KOPT-K1 (cell line): Measurements from ENCODE around the gene JMJD4.

Source experiments
- H3K27ac ChIP-seq: fragments of 200-600 bp; sonication (generic); 2 replicates; pipeline ENCODE4 v1.5.1; 2016; ENCODE audit warnings: antibody characterized with exemption, mild to moderate bottlenecking, low read depth, low read length; ENCODE audit not compliant: poor library complexity, severe bottlenecking
- H3K36me3 ChIP-seq: fragments of 200-600 bp; sonication (generic); 2 replicates; pipeline ENCODE4 v1.5.1; 2017; ENCODE audit warnings: antibody characterized with exemption, mild to moderate bottlenecking, low read length, moderate library complexity; ENCODE audit not compliant: insufficient read depth
- H3K9me3 ChIP-seq: fragments of 200-600 bp; sonication (generic); 2 replicates; pipeline ENCODE4 v1.5.1; 2017; ENCODE audit warnings: antibody characterized with exemption, low read length, mild to moderate bottlenecking; ENCODE audit not compliant: insufficient read depth, poor library complexity, severe bottlenecking

The JMJD4 gene

DNA sequence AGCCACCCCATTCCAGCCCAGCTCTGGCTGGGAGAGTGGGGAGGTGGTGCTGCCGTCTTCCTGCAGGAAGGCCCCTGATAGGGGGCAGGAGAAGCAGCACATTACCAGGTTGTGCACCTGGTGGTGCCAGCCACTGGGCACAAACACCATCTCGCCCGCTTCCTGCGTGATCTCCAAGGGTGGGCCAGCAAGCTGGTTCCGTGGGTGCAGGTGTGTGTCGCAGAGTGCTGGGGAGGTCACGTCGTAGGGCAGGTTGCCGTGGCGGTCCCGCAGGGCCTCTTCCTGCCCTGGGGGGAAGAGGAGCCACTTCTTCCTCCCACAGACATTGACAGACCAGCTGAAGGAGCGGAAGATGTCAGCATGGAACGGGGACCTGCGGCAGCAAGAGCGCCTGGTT is 1.8 kb downstream of the JMJD4 start:
- H3K27ac ChIP-seq = no peak overlapping the region
- H3K9me3 ChIP-seq = no peaks in the 10 kb centered on the region
- peaks cover 34% of the 10 kb centered on the region for H3K36me3 ChIP-seq

DNA sequence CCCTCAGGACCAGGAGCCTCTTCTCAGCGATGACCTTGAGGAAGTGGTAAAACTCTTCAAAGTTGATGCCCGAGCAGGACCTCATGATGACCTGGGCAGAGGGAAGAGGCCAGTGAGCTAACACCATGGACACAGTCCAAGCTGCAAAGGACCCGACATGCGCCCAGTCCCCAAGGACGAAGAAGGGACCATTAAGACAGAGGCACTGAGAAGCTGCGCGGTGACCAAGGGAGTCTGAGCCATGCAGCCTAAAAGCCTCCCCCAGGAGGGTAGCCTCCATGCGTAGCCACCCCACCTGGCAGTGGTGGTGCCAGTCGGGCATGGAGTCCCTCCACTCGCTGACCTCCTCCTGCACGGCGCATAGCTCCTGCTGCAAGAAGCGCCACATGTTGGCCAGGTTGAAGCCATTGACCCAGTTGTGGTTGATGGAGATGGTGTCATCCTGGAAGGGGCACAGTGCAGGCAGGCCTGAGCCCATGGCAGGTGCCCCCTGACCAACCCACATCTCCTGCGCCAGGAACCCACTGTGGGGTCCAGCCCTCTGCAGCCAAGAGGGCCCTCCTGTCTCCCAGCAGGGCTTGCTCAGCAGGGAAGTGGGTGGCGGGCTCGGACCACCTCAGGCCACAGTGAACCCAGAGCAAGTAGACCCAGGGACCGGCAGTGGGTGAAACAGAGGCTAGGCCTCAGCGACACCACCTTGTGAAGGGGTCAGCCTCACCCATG is 2.4 kb downstream of the JMJD4 start:
- Histone ChIP-seq H3K27ac (no peak overlapping the region), H3K36me3 (peaks cover 34% of the 10 kb centered on the region), H3K9me3 (no peaks in the 10 kb centered on the region)

- no peak overlapping the region for H3K27ac ChIP-seq
- H3K36me3 ChIP-seq = peaks cover 34% of the 10 kb centered on the region
- no peaks in the 10 kb centered on the region for H3K9me3 ChIP-seq
Measured at GRCh38 chr1:227731696-227732585, 3.2 kb downstream of the JMJD4 start.

GRCh38 chr1:227731241-227731677 is 3.8 kb downstream of the JMJD4 start:
- Histone ChIP-seq H3K36me3 (peaks cover 34% of the 10 kb centered on the region), H3K27ac (no peak overlapping the region)

GRCh38 chr1:227730630-227731151 is 4.4 kb downstream of the JMJD4 start:
- Histone ChIP-seq H3K27ac (no peak overlapping the region), H3K9me3 (no peaks in the 10 kb centered on the region), H3K36me3 (peaks cover 34% of the 10 kb centered on the region)

More at GRCh38 chr1:227731241-227731677, 3.8 kb downstream of the JMJD4 start:
- no peaks in the 10 kb centered on the region for H3K9me3 ChIP-seq

DNA sequence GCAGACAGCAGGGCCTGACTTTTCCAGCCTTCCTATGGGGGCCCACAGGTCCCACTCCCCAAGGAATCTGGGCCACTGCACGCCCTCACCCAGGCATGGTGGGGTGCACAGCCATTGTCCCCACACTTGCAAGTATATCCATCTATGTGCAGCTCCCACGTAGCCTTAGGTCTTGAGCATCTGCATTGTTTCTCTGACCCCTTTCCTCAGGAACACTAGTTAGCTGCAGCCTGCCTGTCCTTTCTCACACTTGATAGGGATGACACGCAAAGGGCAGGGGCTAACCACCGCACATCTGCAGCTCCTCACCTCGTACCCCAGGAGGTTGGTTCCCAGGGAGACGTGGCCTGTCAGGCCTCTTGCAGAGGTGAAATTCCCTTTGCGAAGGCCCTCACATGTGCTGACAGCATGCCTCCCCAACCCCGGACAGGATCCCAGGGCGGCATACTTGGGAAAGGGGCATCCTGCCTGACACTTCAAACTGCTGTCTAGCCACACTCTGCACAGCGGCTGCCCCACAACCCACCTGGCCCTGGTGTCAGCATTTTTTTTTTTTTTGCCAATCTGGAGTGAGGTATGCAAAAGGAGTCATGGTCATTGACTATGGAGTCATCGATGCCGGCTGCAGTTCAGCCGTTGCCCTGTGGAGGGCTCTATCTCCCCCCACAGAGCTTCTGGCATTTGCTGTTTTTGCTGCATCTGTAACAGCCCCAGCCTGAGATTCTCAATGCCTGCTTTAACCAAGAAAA is 5.0 kb downstream of the JMJD4 start:
- Histone ChIP-seq H3K9me3 (no peaks in the 10 kb centered on the region), H3K27ac (no peak overlapping the region), H3K36me3 (peaks cover 34% of the 10 kb centered on the region)

DNA sequence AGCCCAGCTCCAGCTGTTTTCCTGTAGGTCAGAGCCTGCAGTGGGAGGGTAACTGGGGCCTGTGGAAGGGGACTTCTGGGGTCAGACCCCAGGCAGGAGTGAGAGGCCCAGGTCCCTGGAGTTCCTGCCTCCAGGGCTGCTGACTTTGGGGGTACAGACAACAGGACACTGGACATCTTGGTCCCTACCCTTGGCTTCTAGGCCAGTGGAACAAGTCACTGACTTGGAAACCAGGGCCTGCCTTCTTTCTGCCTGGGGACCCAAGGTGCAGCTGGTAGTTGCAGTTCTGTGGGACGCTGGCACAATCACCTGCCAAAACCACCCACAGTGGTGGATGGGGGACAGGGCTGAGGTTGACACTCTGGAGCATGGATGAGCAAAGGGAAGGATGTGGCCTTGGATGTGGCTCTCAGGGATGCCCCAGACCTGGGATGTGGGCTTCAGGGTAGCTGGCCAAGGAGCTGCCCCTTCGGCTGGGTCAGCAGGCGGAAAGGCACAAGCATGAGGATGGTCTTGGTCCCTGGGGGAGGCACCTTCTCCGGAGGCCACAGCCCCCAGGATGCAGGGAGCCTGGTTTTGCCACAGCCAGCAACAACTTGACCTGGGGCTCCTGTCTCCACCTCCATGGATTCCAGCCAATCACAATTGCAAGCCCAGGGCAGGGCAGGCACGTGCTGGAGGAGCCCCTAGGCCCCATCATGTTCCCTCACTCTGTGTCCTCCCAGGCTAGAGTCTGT is 5.8 kb downstream of the JMJD4 start:
- Histone ChIP-seq H3K9me3 (no peaks in the 10 kb centered on the region), H3K27ac (no peak overlapping the region), H3K36me3 (peaks cover 34% of the 10 kb centered on the region)

GRCh38 chr1:227728892-227729143 is 6.3 kb downstream of the JMJD4 start:
- Histone ChIP-seq H3K36me3 (peaks cover 33% of the 10 kb centered on the region), H3K9me3 (no peaks in the 10 kb centered on the region), H3K27ac (no peak overlapping the region)

GRCh38 chr1:227728059-227728891 is 6.8 kb downstream of the JMJD4 start:
- Histone ChIP-seq H3K36me3 (peaks cover 28% of the 10 kb centered on the region), H3K27ac (no peak overlapping the region)

GRCh38 chr1:227726924-227727599 is 8.0 kb downstream of the JMJD4 start:
- Histone ChIP-seq H3K27ac (no peak overlapping the region), H3K9me3 (peaks cover 17% of the 10 kb centered on the region), H3K36me3 (peaks cover 16% of the 10 kb centered on the region)

More at GRCh38 chr1:227728059-227728891, 6.8 kb downstream of the JMJD4 start:
- H3K9me3 ChIP-seq = peaks cover 4% of the 10 kb centered on the region

DNA sequence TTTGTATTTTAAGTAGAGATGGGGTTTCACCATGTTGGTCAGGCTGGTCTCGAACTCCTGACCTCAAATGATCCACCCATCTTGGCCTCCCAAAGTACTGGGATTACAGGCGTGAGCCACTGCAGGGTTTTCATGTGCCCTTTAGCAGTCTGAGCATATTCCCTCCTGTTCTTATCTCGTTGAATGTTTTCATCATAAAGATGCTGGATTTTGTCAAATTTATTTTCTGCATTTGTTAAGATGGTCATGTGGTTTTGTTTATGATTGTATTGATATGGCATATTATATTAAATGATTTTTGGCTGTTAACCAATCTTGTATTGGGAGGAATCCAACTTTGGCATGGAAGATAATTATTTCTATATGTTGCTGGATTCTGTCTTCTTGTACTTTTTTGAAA is 8.8 kb downstream of the JMJD4 start:
- peaks cover 8% of the 10 kb centered on the region for H3K36me3 ChIP-seq
- peaks cover 24% of the 10 kb centered on the region for H3K9me3 ChIP-seq
- no peak overlapping the region for H3K27ac ChIP-seq

DNA sequence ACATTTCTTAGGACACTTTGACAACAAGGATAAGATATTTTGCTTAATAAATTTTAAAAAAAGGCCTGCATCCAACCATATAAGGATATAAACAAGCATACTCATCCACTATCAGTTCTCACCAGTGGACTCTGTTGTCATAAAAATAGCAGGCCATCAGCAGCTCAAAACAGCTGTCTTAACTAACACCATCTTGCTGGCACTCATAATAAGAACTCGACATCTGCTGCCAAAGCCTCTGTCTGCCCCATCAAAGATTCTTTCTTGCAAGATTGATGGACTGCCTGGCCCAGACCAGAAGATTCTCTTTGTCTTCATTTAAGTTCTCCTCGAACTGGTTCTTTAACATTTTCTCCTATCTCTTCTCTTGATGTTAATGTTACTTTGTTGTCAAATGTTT is 10.1 kb downstream of the JMJD4 start:
- Histone ChIP-seq H3K27ac (no peak overlapping the region), H3K36me3 (no peaks in the 10 kb centered on the region), H3K9me3 (peaks cover 37% of the 10 kb centered on the region)

GRCh38 chr1:227723474-227723873 is 11.6 kb downstream of the JMJD4 start:
- Histone ChIP-seq H3K36me3 (no peaks in the 10 kb centered on the region), H3K9me3 (peaks cover 52% of the 10 kb centered on the region), H3K27ac (no peak overlapping the region)
